HG03354 (cell line): ENCODE data around the gene SCFD2.
"Not testable (repeated sequence)": the region's sequence is repeated elsewhere in the genome, so short reads cannot be mapped to it uniquely, and the experiment has no call there.

Experiments
- ATAC-seq: cut with Tn5 transposase; IDR thresholded peaks from one replicate; pipeline ENCODE4 v1.9.1; 2021; ENCODE audit warnings: mild to moderate bottlenecking; ENCODE audit not compliant: unreplicated experiment, poor library complexity, severe bottlenecking

Gene SCFD2

DNA sequence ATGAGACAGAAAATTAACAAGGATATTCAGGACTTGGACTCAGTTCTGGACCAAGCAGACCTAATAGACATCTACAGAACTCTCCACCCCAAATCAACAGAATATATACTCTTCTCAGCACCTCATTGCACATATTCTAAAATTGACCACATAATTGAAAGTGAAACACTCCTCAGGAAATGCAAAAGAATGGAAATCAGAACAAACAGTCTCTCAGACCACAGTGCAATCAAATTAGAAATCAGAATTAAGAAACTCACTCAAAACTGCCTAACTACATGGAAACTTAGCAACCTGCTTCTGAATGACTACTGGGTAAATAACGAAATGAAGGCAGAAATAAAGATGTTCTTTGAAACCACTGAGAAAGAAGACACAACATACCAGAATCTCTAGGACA lies 333.0 kb downstream of the SCFD2 start:
- ATAC-seq, result not testable (repeated sequence)

DNA sequence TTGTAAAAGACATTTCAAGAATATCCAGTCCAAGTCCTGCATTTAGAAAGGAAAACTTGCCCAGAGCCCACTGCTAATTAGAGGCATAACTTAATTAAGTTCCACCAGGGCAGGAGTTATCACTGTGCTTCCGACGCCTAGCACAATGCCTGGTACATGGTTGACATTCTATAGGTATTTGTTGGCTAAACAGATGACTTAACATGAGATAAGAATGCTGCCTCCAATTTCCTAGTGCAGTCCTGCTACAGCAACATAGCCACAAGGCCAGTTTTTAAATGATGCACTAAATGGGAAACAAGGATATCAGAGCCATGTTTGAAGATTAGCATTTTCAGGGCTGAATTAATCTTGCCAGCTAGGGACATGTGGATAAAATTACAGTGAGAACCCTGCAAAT lies 339.6 kb downstream of the SCFD2 start:
- ATAC-seq, result no peak

DNA sequence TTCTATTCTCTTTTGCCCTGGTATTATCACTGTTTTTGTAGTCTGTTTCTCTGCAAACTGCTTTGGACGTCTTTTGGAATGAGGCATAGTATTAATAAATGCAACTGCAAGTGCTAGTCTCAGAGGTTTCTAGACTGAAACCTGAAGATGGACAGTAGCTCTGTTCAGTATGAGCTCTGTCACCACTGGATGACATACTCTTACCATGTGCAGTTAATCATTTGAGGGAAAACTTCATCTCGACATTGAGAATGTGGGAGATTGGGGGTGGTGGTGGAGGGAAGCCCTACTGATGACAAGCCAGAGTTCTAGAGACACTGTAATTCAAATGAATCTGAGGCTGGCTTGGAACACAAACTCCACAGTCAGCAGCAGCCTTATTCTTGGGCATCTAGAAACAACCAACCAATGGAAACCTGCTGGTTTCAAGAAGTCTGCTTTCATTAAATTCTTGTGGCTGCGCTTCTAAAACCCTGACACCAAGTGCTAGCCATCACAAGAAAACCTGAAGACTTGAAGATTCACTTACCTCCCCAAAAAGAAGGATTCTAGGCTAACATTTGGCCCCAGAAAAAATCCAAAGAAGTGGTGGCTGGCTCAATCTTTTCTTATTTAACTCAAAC lies 342.1 kb downstream of the SCFD2 start:
- ATAC-seq, result no peak

DNA sequence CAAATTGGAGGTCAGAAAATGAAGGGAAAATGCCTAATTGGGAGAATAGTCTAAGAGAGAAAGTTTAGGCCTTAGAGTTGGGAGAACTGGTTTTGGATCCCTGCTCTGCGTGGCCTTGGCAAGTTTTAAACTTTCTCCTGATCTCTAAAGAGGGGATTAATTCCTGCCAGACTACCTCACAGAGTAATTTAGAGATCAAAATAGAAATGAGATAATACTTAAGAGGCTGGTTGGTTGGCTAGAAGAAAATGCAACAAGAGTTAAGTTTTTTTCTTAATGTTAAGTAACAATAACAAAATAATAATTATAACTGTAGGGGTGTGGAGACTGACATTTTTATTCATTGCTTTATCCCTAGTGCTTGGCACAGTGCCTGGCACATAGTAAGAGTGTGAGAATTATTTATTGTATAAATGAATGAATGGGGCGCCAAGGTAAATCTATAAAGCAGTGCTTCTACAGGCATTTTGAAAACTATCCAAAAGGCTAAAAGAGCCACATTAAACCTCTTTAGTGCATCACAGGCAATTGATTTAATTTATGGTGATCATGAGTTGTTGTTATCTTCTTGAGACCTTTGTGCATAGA lies 343.3 kb downstream of the SCFD2 start:
- ATAC-seq, result no peak

DNA sequence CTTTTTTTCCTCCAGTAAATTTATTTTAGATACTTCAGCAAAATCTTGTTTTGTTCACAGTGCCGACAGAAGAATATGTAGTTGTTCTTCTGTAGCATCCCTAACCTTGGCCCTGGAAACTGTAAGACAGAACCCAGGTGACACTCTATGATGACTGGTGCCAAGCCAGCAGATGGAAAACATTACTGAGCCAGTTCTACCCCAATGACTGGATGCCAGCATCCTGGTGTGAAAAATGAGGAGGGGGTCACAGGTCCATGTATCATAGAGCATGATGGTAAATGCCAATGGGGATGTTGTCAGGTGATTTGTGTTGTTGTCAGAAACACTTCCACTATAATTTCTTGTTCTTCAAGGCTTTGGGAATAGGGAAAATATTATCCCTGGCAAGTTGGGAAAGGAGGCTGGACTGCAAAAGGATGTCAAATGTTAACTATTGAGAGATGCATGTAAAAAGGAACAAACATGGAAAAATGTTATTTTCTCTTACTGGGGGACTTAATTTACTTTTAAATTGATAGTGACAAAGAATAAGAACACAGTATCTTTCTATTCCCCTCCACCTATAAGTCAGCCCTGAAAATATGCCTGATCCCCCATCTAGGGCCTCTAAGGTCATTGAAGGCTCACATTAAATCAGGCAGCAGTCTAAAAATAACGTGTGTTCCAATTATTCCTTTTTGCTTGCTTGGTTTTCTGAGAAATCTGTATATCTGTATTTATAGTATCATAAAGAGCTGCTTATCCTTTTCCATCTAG lies 343.9 kb downstream of the SCFD2 start:
- no peak for ATAC-seq

DNA sequence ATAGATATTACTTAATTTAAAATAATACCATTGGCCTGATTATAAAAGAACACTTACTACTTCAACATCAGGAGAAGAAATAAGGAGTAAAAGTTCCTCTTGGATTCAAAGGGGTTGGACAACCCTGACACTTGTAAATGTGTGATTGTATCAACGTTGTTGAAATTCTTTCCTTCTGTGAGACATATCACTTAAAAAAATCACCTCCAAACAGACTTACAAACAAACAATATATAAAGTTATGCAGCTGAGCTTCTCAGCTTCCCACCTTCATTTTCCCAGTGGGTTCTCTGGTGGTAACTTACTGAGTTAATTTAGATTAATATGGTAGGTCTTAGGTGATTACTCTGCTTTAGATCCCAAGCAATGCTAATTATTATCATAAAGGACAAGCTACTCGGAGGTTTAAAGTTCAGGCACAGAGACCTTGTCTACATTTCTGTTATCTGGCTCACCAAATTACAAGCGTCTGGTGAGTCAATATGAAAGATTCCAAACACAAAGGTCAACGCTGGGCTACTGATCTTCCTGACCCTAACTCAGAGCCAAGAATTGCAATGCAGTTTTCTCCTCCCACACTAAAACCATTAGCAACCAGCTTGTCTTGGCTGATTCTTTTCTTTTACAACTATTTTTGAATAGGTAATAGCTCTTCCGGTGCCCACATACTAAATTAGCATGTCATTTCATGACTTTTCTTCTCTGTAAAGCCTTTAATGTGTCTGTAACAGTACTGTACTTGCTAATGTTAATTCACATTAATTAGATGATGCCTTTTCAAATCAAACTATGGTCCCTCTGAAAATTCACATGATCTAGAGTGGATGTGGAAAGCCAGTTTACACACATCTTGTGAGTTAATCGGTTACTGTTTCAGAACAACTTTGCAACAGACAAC lies 346.1 kb downstream of the SCFD2 start:
- ATAC-seq, result no peak

DNA sequence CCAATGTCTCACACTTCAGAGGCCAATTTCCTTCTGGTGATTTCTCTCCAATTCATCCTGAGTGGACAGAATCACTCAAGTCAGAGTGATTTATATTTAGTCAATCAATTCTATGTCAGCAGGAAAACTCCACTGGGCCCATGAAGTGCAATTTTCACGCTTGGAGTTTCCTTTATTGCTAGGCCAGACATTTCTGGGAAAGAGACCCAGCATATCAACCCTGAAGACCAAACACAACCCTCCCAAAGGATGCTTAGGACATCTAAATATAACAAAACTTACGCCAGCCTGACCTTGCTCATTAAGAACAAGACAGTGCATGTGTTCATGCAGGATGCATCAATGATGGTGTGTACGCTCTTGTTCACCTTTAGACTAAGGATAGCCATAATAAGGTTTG lies 347.4 kb downstream of the SCFD2 start:
- ATAC-seq, result no peak

DNA sequence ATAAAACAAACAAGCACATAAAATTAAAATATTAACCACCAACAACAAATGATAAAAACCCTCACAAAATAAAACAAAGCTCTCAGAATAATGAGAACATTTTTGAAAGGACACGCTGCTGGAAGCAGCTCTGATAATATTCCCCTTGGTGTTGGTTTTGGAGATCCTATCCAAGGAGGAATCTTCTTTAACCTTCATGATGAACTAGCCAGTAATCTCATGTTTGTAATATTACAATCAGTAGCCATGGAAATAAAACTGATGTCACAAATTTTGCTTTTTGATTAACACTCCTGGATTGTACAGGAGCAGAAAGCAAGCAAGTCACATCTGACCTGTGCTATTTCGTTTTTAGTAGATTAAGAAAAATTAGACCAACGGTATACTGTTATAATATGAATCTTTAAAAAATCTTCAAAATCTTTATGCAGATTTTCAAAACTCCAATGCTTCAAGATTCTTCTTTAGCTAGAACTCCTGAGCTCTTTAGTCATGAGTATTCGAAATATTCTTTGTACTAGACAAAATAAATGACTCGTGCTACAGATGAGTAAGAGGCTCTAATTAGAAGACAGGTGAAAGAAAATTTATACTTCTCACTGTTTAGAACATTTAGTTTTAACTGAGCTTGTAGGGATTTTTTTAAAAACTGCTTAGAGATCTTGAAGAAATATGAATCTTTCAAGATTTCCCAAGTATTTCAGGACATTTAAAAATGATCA lies 349.6 kb downstream of the SCFD2 start:
- ATAC-seq, result no peak

DNA sequence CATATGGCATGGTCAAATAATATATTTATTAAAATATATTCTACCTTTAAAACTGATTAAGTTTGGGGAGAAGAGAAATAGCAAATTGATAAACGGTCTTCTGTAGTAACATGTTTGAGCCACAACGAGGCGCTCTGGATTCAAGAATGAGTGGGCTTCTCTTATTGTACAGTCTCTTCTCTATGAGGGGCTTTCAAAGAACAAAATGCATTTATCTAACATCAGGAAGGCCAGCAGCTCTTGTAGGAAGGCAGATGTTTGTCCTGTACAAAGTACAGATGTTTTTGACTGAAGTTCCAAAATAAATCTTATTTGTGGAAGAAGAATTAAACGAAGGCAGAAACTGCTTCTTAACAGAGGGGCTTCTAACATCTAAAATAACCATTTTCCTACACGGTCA lies 350.2 kb downstream of the SCFD2 start:
- no peak for ATAC-seq

DNA sequence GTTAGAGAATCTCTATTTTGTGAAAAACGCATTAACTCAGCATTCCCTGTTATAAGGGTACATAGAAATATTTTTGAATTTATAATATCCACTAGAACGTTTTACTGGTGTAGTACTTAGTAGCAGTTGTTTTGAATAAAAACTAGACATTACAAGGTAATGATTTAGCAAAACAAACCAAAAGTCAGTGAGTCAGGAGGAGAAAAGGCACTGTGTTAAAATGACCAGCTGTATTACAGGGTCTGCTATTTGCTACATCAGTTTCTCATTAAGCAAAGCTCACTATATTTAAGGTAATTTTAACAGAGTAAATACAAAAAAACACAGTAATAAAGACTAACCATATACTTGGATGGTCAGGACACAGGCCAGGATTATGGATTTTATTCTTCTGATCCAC lies 351.0 kb downstream of the SCFD2 start:
- ATAC-seq, result no peak

DNA sequence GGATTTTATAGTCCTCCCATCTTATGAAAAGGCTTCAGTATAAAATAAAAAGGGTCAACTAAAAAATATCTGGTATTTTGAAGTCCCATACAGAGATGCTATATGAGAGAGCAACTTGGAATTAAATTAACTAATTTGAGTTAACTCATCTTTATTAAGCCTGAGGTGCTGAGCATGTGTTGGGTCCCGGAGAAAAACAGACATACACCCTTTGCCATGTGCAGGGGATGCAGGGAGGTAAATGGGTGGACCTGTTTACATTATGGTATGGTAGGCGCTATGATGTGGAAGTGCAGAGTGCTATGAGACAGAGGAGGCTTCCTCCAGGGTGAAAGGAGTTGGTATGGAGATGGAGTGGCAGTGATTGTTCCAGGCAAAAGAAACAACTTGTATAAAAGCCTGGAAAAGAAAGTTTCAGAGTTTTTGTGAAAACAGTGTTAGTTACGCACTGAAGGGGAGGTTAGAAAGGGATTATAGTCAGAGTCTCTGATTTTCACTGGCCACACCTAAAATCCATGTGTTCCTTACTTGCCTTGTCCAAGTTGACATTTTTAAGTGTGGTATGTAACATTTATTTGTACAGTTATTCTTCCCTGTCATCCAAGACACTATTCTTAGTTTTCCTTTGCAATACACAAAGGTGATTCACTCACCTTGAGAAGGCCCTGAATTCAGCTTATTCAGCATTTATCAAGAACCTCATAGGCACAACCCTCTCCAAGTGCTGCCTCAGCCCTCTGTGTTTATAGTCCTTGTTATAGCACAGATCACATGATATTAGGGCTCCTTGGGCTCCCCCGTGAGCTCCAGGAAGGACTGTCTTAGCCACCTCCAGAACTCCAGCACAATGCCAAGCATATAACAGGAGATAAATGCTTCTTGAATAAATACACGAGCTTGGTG lies 351.7 kb downstream of the SCFD2 start:
- no peak for ATAC-seq

DNA sequence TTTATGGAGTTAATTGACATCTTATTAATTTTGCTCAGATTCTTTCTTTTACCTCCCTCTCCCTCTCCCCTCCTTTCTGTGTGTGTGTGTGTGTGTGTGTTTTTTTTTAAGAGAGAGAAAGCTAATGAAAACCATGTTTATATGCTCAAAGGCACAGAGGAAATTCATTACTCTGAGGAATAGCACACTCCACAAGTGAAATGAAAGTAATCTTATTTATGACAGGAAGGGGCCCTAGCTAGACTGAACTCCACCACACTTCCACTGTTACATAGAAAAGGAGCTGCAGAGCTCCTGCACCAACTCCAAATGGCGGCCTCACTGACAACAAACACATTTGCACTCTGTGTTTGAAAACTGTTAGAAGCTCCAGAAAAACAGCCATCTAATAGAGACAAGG lies 353.1 kb downstream of the SCFD2 start:
- ATAC-seq, result peak; percentile 85

DNA sequence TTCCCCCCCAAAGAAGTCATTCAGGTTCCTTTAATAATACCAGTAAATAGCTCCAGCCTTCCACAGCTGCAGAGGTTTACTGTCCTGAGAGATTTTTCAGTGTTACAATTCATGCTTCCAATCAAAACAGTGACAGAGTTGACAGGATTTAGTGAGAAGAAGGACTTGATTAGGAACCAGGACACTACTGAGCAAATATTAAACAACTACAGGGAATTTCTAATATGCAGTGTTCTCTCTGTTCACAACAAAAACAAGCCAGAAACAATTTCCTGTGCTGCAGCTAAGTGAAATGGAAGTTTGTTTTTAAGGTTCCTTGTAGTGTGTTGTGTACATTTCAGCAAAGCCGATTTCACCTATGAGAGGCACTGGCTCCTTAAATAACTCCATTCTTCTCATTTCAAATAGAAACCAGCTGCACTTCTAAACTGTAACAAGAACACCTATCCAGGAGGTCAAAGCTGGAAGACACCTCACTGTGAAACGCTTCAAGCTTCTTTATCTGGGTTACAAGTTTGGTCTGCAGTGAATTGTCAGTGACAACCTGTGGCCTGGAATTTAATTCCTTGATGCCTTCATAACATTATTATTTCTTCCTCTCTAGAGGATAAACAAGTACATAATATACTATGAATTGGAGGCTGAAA lies 354.5 kb downstream of the SCFD2 start:
- ATAC-seq, result no peak

DNA sequence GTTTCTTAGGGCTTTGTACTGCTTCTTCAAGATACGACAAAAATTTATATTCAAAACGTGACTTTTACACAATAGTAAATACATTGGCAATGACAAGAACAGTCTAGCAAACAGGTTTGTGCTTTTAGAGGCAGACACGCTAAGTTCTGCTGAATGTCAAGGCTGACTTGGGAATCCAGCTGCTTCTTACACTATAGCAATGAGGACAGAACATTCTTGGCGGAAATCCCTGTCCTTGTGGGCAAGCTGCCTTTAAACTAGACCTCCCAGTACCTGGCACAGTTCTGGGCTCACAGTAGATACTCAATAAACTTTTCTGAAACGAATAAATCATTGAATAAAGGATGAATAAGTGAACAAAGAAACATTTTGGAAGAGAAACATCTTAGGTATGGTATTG lies 355.5 kb downstream of the SCFD2 start:
- no peak for ATAC-seq

DNA sequence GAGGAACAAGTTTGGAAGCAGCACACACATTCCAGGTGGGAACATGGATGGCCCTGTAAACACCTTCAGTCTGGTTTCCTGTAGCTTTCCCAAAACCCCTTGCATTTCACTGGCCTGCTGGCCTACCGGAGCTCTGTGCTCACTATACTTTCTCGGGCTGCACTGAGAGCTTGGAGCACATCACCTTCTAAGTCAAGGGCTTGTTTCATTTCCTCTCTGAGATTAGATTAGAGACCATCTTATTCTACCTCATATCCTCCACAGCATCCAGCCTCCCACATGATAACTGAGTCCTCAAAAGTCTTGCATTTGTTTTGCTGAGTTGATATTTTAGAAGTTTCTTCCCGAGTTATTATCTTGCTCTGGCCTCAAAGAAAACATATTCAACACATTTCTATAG lies 356.0 kb downstream of the SCFD2 start:
- ATAC-seq, result no peak

DNA sequence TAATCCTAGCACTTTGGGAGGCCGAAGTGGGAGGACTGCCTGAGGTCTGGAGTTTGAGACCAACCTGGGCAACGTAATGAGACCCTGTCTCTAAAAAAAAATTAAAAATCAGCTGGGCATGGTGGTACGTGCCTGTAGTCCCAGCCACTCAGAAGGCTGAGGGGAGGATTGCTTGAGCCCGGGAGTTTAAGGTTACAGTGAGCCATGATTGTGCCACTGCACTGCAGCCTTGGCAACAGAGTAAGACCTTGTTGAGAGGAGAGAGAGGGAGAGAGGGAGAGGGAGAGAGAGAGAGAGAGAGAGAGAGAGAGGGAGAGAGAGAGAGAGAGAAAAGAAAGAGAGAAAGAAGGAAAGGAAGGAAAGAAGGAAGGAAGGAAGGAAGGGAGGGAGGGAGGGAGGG lies 358.8 kb downstream of the SCFD2 start:
- ATAC-seq, result no peak

DNA sequence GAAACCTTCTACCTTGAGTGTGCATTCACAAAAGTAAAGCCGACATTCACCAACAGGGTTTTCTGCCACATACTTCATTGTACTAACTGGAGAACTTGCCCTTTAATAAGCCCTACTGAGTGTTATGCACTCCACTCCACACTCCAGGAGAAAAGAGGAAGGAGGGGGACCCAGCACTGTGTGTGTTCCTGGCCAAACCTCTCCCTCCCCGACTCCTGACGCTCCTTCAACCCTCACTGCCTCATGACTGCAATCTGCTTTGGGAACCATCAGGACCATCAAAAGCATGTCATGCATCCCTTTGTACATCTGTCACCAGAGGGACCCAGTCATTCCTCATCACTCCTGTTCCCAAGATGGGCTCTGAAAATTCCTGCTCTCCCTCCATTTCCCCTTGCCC lies 360.1 kb downstream of the SCFD2 start:
- ATAC-seq, result no peak

DNA sequence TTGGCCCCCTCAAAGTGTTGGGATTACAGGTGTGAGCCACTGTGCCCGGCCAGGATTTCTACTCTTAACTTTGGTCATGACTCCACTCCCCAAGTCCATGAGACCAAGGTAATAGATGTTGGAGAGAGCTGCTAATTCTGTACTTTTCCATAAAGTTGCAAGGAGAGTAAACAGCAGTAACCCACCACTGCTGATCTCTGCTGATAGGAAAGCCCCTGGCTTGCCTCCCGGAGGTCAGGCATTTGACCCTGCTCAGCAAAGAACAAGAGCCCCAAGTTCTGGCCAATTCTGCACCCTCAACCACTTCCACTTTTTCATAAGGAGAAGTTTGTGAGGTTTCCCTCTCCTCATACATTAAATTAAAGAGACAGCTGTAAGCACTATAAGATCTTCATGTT lies 360.7 kb downstream of the SCFD2 start:
- ATAC-seq, result no peak
